SK-N-SH (cell line): ENCODE data around the gene PPP1R9A. TPM values are rescaled to one million over a fixed set of nuclear protein-coding genes. Genes with fewer than 3 reads are reported as not detected.

Experiments
- CTCF ChIA-PET: fragments of 300-600, 350-600 bp; formaldehyde crosslinking; extraction: SDS; loops from one replicate; lab custom pipeline; 2021; lab: Yijun Ruan, JAX
- POLR2A ChIA-PET: fragments of 350-600 bp; sonication (Branson Sonifier 250); formaldehyde crosslinking; extraction: SDS; loops from one replicate; lab custom pipeline; 2020; ENCODE audit warnings: antibody characterized with exemption, inconsistent platforms; lab: Yijun Ruan, JAX
- DNase-seq: peaks from one replicate; pipeline ENCODE4 v3.0.0; 2012
- H2AFZ ChIP-seq: fragments of 200-600 bp; sonication (generic); 2 replicates; pipeline ENCODE4 v1.8.1; 2016; ENCODE audit warnings: antibody characterized with exemption, mild to moderate bottlenecking, low read depth
- H3F3A ChIP-seq: fragments of 200-600 bp; sonication (generic); replicated peaks from 2 replicates; pipeline ENCODE3; 2016; ENCODE audit warnings: antibody characterized with exemption, mild to moderate bottlenecking; ENCODE audit not compliant: insufficient read depth
- H3K27ac ChIP-seq, 2 experiments: fragments of 200-500 bp in 1 of 2; fragments of 200-600 bp in 1 of 2; sonication (Bioruptor generic) in 1 of 2; sonication (generic), shearing (Covaris generic) in 1 of 2; 2 replicates each; pipeline versions ENCODE4 v1.5.1 to v1.6.1; 2014 to 2016; ENCODE audit warnings: low read depth in 2 of 2, inconsistent platforms in 1 of 2, low read length in 1 of 2, mild to moderate bottlenecking in 1 of 2, mixed read lengths in 1 of 2
- H3K27me3 ChIP-seq: fragments of 200-600 bp; sonication (generic), shearing (Covaris generic); 2 replicates; pipeline ENCODE4 v1.6.1; 2016; ENCODE audit warnings: mixed run types; ENCODE audit not compliant: insufficient read depth
- H3K36me3 ChIP-seq, 2 experiments: fragments of 200-500 bp in 1 of 2; fragments of 200-600 bp in 1 of 2; sonication (Bioruptor generic) in 1 of 2; sonication (generic) in 1 of 2; replicated peaks in 1 of 2; 2 replicates each; pipeline versions ENCODE3 to v1.5.1; 2014 to 2016; ENCODE audit warnings: low read length in 1 of 2, mild to moderate bottlenecking in 1 of 2; ENCODE audit not compliant: insufficient read depth in 2 of 2, control insufficient read depth in 1 of 2
- H3K4me1 ChIP-seq, 2 experiments: fragments of 200-500 bp in 1 of 2; fragments of 200-600 bp in 1 of 2; sonication (Bioruptor generic) in 1 of 2; sonication (generic), shearing (Covaris generic) in 1 of 2; 2 replicates each; pipeline versions ENCODE4 v1.5.1 to v1.6.1; 2014 to 2016; ENCODE audit warnings: low read depth in 1 of 2, low read length in 1 of 2, mixed run types in 1 of 2; ENCODE audit not compliant: insufficient read depth in 2 of 2, control insufficient read depth in 1 of 2
- H3K4me2 ChIP-seq: fragments of 200-600 bp; sonication (generic), shearing (Covaris generic); 2 replicates; pipeline ENCODE4 v1.6.1; 2017; ENCODE audit warnings: mixed run types
- H3K4me3 ChIP-seq, 2 experiments: fragments of 200-500 bp in 1 of 2; fragments of 200-600 bp in 1 of 2; sonication (Bioruptor generic) in 1 of 2; sonication (generic), shearing (Covaris generic) in 1 of 2; 2 replicates each; pipeline versions ENCODE4 v1.5.1 to v1.8.1; 2014 to 2016; ENCODE audit warnings: low read depth in 2 of 2, inconsistent platforms in 1 of 2, low read length in 1 of 2, mild to moderate bottlenecking in 1 of 2, mixed read lengths in 1 of 2, moderate library complexity in 1 of 2
- H3K79me2 ChIP-seq: fragments of 200-600 bp; sonication (generic); 2 replicates; pipeline ENCODE4 v1.8.1; 2017; ENCODE audit warnings: mild to moderate bottlenecking; ENCODE audit not compliant: insufficient read depth
- H3K9ac ChIP-seq: fragments of 200-600 bp; sonication (generic); 2 replicates; pipeline ENCODE4 v1.6.1; 2017; ENCODE audit warnings: mixed run types
- H3K9me2 ChIP-seq: fragments of 200-600 bp; sonication (generic); 2 replicates; pipeline ENCODE4 v1.6.1; 2017; ENCODE audit warnings: mixed run types
- H3K9me3 ChIP-seq: fragments of 200-600 bp; sonication (generic); 2 replicates; pipeline ENCODE4 v1.6.1; 2017; ENCODE audit warnings: mixed run types, mild to moderate bottlenecking, moderate library complexity
- H4K20me1 ChIP-seq: fragments of 200-600 bp; sonication (generic); 2 replicates; pipeline ENCODE4 v1.6.1; 2017; ENCODE audit warnings: mild to moderate bottlenecking, mixed run types; ENCODE audit not compliant: insufficient read depth
- CHD2 ChIP-seq: fragments of 150-350 bp; IDR thresholded peaks from 2 replicates; pipeline ENCODE4 v1.6.1; 2018; ENCODE audit warnings: low read length; ENCODE audit not compliant: partially characterized antibody
- CTCF ChIP-seq: fragments of 200-600 bp; sonication (generic); IDR thresholded peaks from 2 replicates; pipeline ENCODE4 v1.6.1; 2017; ENCODE audit warnings: antibody characterized with exemption, mild to moderate bottlenecking, moderate library complexity
- ELF1 ChIP-seq: IDR thresholded peaks from 2 replicates; pipeline ENCODE4 v1.4.0; 2012
- EZH2phosphoT487 ChIP-seq: fragments of 200-600 bp; sonication (generic); IDR thresholded peaks from 2 replicates; pipeline ENCODE4 v1.6.1; 2017; ENCODE audit warnings: low read depth, mixed run types, mild to moderate bottlenecking, antibody characterized with exemption, moderate library complexity, borderline replicate concordance
- FOSL2 ChIP-seq: IDR thresholded peaks from 2 replicates; pipeline ENCODE4 v1.4.0; 2012; ENCODE audit warnings: low read depth, mild to moderate bottlenecking, moderate library complexity, borderline replicate concordance
- FOXM1 ChIP-seq: IDR thresholded peaks from 2 replicates; pipeline ENCODE4 v1.4.0; 2012; ENCODE audit warnings: low read depth, mild to moderate bottlenecking
- JUND ChIP-seq: IDR thresholded peaks from 2 replicates; pipeline ENCODE4 v1.4.0; 2012
- MAX ChIP-seq: IDR thresholded peaks from 2 replicates; pipeline ENCODE4 v1.4.0; 2012; ENCODE audit warnings: low read depth
- MEF2A ChIP-seq: IDR thresholded peaks from 2 replicates; pipeline ENCODE4 v1.4.0; 2012; ENCODE audit warnings: low read depth, borderline replicate concordance
- RAD21 ChIP-seq: IDR thresholded peaks from 2 replicates; pipeline ENCODE4 v1.6.1; 2012; ENCODE audit warnings: mild to moderate bottlenecking, low read length
- RCOR1 ChIP-seq: fragments of 150-350 bp; IDR thresholded peaks from 2 replicates; pipeline ENCODE4 v1.6.1; 2017; ENCODE audit warnings: antibody characterized with exemption, low read length
- REST ChIP-seq: IDR thresholded peaks from 2 replicates; pipeline ENCODE4 v1.6.1; 2012; ENCODE audit warnings: mild to moderate bottlenecking, low read depth, low read length, moderate library complexity
- RFX5 ChIP-seq: IDR thresholded peaks from 2 replicates; pipeline ENCODE4 v1.6.1; 2012; ENCODE audit warnings: mild to moderate bottlenecking, improper control_type of control experiment, low read length
- RXRA ChIP-seq: IDR thresholded peaks from 2 replicates; pipeline ENCODE4 v1.4.0; 2012; ENCODE audit warnings: low read depth, mild to moderate bottlenecking, borderline replicate concordance
- SIN3A ChIP-seq: IDR thresholded peaks from 2 replicates; pipeline ENCODE4 v1.6.1; 2012; ENCODE audit warnings: low read depth, mild to moderate bottlenecking, low read length, moderate library complexity, borderline replicate concordance
- SMC3 ChIP-seq: IDR thresholded peaks from 2 replicates; pipeline ENCODE4 v1.6.1; 2012; ENCODE audit warnings: low read depth, low read length, improper control_type of control experiment
- TAF1 ChIP-seq: IDR thresholded peaks from 2 replicates; pipeline ENCODE4 v1.6.1; 2012; ENCODE audit warnings: low read depth, mild to moderate bottlenecking, low read length, moderate library complexity, borderline replicate concordance
- TCF12 ChIP-seq: IDR thresholded peaks from 2 replicates; pipeline ENCODE4 v1.4.0; 2012
- USF2 ChIP-seq: fragments of 150-350 bp; IDR thresholded peaks from 2 replicates; pipeline ENCODE4 v1.6.1; 2017; ENCODE audit warnings: antibody characterized with exemption, low read length, low read depth, borderline replicate concordance
- YY1 ChIP-seq: IDR thresholded peaks from 2 replicates; pipeline ENCODE4 v1.4.0; 2012; ENCODE audit warnings: low read depth, mild to moderate bottlenecking
- WGBS: methylation state at CpG from one replicate; pipeline ENCODE4 v1.1.6; 2017; ENCODE audit warnings: low lambda C conversion rate; 5-methylcytosine and 5-hydroxymethylcytosine counted together
- polyA plus RNA-seq, 3 experiments: library from polyadenylated mRNA; depleted of rRNA; stranded (reverse); fragments of >200 nt; gene quantifications; 2 replicates each; pipeline ENCODE4 v1.2.3, GENCODE V29; 2012

The PPP1R9A gene
- polyA plus RNA-seq, 1 of the 3 experiments (the other 2 are of a cell fraction): 0.30 TPM

- Histone ChIP-seq H3K36me3 (no peaks in the 10 kb centered on the region), H3K9me3 (no peaks in the 10 kb centered on the region), H3K27ac (no peak overlapping the region), H3F3A (no peaks in the 10 kb centered on the region), H3K4me3 (no peak overlapping the region), H3K4me1 (no peaks in the 10 kb centered on the region), H2AFZ (no peak overlapping the region), H3K79me2 (no peaks in the 10 kb centered on the region), H3K9me2 (no peaks in the 10 kb centered on the region), H3K4me2 (no peak overlapping the region), H3K9ac (no peak overlapping the region), H4K20me1 (no peaks in the 10 kb centered on the region), H3K27me3 (no peaks in the 10 kb centered on the region)
- TF ChIP-seq CTCF (no peak), MEF2A (no peak), USF2 (no peak), TCF12 (no peak), RCOR1 (no peak), CHD2 (no peak), EZH2phosphoT487 (no peak), FOXM1 (no peak), SMC3 (no peak), RFX5 (no peak), SIN3A (no peak), RXRA (no peak), RAD21 (no peak), ELF1 (no peak), YY1 (no peak), FOSL2 (no peak), TAF1 (no peak), JUND (no peak), REST (no peak), MAX (no peak)
- WGBS: 12% methylated on average over 3 of the region's 3 CpGs
- ChIA-PET CTCF (no interaction called here), POLR2A (no interaction called here)
- DNase-seq: no peak
Observed at GRCh38 chr7:94955807-94956206, 48.4 kb downstream of the PPP1R9A start.
